Activated T-helper 17 cell treated with anti-CD3 and anti-CD28 coated beads, Interleukin-2, amount 50 U/mL, for 72 hours (primary cell): ENCODE results near the gene HECW1. TPM values are rescaled to one million over a fixed set of nuclear protein-coding genes. Genes with fewer than 3 reads are reported as not detected.

Experiments used
- ATAC-seq: fragments of 150-1000 bp; cut with Tn5 transposase; replicated peaks from 2 replicates; pipeline ENCODE4 v1.10.0; 2021; ENCODE audit warnings: mild to moderate bottlenecking, moderate library complexity
- H3K27ac Mint-ChIP-seq: one replicate; pipeline ENCODE4 v1.8.0; 2022; ENCODE audit warnings: mixed read lengths
- H3K27me3 Mint-ChIP-seq: one replicate; pipeline ENCODE4 v1.8.0; 2022; ENCODE audit warnings: mixed read lengths
- H3K36me3 Mint-ChIP-seq: one replicate; pipeline ENCODE4 v1.8.0; 2022; ENCODE audit warnings: low read depth, mild to moderate bottlenecking, mixed read lengths
- H3K4me1 Mint-ChIP-seq: one replicate; pipeline ENCODE4 v1.8.0; 2022; ENCODE audit warnings: mixed read lengths
- H3K4me3 Mint-ChIP-seq: one replicate; pipeline ENCODE4 v1.8.0; 2022; ENCODE audit warnings: mild to moderate bottlenecking, mixed read lengths
- H3K9me3 Mint-ChIP-seq: one replicate; pipeline ENCODE4 v1.8.0; 2022; ENCODE audit warnings: mixed read lengths
- total RNA-seq, 2 donors: library from RNA; stranded (reverse); gene quantifications; one replicate each; pipeline ENCODE4 v1.2.3, GENCODE V29; 2022

The HECW1 gene
- total RNA-seq, 2 donors from 2014 or later: not detected

DNA sequence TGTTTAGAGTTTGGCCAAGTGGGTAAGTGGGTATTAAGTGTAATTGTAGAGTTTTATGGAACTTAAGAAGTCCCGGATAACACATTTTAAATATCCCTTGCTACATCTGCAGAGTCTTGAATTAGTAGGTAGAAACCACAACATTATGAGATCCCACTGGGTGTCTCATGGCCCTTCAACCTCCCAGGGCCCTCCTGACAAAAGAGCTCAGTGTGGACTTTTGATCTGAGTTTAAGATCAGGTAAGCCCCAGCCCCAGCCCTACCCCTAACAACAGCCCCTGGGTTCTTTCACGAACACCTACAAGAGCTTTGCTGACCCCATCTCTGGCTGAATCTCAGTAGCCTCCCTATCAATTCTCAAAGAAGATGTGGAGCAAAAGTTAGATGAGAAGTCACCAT lies 405.0 kb downstream of the HECW1 start:
- H3K27ac Mint-ChIP-seq: no peak overlapping the region
- ATAC-seq: no peak
- no peaks in the 10 kb centered on the region for H3K9me3 Mint-ChIP-seq
- no peaks in the 10 kb centered on the region for H3K4me1 Mint-ChIP-seq
- peaks cover 22% of the 10 kb centered on the region for H3K27me3 Mint-ChIP-seq
- no peaks in the 10 kb centered on the region for H3K36me3 Mint-ChIP-seq
- peak overlapping the region; percentile 16 for H3K4me3 Mint-ChIP-seq

GRCh38 chr7:43520201-43520600 lies 407.8 kb downstream of the HECW1 start:
- Mint-ChIP-seq H3K27me3 (peaks cover 6% of the 10 kb centered on the region), H3K27ac (no peak overlapping the region), H3K4me3 (no peak overlapping the region), H3K9me3 (no peaks in the 10 kb centered on the region), H3K4me1 (no peaks in the 10 kb centered on the region), H3K36me3 (no peaks in the 10 kb centered on the region)
- ATAC-seq: no peak

DNA sequence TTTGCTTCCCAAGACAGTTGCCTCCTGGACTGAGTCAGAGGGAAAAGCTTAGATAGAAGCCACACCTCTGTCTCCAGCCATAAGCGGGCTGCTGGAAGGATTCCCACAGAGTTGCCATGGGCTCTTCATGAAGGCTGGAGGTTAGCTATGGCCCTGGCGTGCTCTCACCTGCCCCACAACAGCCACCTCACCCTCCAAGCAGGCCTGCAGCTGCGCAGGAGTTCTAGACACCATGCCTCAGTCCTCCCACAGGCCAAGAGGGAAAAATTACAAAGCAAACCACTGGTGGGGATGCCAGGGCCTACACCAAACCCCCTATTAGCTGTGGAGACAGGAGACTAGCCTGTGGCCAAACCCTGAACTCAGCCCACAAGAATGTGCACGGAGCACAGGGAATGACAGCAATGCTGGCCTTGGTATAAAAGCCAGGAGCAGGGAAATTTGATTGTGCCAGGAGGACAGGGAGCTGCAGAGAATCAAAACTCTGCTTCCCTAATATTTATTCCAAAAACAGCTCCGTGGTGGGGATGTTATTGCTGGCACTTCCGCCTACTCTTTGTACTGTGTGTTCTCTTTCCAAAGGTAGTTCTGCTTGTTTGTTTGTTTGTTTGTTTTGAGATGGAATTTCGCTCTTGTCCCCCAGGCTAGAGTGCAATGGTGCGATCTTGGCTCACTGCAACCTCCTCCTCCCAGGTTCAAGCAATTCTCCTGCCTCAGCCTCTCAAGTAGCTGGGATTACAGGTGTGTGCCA lies 410.1 kb downstream of the HECW1 start:
- H3K27me3 Mint-ChIP-seq: no peaks in the 10 kb centered on the region
- H3K4me3 Mint-ChIP-seq: no peak overlapping the region
- H3K9me3 Mint-ChIP-seq: no peaks in the 10 kb centered on the region
- no peaks in the 10 kb centered on the region for H3K4me1 Mint-ChIP-seq
- no peak overlapping the region for H3K27ac Mint-ChIP-seq
- H3K36me3 Mint-ChIP-seq: no peaks in the 10 kb centered on the region
- ATAC-seq: no peak

DNA sequence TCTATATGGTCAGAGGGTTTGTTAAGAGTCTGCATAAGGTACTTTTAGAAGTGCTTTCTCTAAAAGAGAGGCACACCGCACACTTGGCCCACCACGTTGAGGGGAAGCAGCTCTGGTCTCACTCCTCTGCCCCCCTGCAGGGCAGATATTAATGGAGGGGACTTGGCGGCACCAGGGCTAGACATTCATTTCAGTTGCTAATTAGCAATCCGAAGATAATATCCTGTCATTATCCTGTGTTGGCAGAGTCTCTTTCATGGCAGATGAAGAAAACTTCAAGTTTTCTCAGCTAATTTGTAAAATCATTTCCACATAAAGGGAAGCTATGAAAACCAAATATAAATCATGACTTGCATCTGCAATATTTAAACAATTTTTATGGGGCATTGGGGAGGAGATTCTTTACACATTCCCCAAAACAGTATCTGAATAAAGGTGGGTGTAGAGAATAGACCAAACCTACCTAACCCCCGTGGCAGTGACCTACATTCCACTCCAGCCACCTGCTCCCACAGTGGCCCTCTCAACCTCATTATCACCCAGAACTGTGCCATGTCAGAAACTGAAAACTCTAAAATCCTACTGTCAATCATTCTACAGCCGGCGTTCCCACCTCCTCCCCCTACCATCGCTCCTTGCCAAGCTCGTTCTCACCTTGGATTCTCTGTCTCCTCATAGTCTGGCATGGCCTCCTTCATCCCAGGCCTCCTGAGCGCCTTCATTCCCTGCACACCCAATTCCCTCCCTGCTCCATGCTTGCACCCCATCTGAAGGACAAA lies 416.3 kb downstream of the HECW1 start:
- no peak overlapping the region for H3K4me3 Mint-ChIP-seq
- H3K27me3 Mint-ChIP-seq: no peaks in the 10 kb centered on the region
- no peaks in the 10 kb centered on the region for H3K36me3 Mint-ChIP-seq
- no peak overlapping the region for H3K27ac Mint-ChIP-seq
- no peaks in the 10 kb centered on the region for H3K9me3 Mint-ChIP-seq
- no peak for ATAC-seq
- no peaks in the 10 kb centered on the region for H3K4me1 Mint-ChIP-seq

DNA sequence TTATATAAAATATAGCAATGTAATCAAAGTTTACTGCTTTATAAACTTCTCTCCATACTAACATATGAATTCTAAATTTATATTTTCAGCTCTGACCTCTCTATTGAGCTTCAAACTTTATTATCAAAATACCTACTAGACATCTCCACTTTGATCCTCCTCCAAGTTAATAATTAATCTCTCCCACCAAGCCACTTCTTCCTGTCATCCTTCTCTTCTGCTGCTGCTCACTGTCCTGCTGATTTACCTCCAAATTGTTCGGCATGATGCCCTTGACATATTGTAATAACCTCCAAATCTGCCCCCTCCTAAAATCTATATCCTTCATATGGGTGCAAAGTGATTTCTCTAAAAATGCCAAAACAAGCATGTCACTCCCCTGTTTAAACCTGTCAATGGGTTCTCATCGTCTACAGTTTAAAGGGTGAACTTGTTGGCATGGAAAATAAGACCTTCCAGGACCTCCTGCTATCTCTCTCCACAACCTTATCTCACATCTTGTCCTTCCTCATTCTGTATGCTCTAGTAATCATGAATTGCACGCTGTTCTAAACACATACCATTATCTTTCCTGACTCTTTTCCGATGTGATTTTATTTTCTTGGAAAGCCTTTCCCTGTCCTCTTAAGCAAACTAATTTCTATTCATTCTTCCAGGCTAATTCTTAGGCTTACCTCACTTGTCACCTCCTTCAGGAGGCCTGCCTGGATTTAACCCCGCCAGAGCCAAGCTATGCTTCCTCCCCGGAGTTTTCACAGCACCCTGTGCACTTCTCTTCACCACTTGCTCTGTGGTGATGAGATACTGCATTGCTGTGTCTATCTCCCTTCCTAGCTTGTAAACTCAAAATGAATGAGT lies 418.3 kb downstream of the HECW1 start:
- no peaks in the 10 kb centered on the region for H3K9me3 Mint-ChIP-seq
- H3K4me1 Mint-ChIP-seq: no peaks in the 10 kb centered on the region
- no peaks in the 10 kb centered on the region for H3K36me3 Mint-ChIP-seq
- no peak for ATAC-seq
- H3K27me3 Mint-ChIP-seq: no peaks in the 10 kb centered on the region
- H3K27ac Mint-ChIP-seq: no peak overlapping the region
- H3K4me3 Mint-ChIP-seq: no peak overlapping the region

DNA sequence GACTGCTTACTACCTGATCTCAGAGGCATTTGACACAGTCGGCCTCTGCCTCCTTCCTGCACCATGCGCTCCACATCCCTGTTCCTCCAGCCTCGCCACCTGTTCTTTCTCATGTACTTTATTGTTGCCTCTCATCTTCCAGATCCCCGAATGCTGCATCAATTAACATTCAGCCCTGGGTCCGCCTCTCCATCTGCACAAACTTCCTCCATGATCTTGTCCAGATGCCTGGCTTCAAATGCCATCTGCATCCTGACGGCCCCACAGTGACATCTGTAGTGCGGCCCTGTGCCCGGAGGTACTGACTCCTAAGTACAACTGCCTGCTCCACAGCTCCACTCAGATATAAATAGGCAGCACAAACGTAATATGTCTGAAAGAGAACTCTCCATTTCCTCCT lies 419.3 kb downstream of the HECW1 start:
- ATAC-seq: no peak
- H3K9me3 Mint-ChIP-seq: no peaks in the 10 kb centered on the region
- H3K27ac Mint-ChIP-seq: no peak overlapping the region
- no peaks in the 10 kb centered on the region for H3K27me3 Mint-ChIP-seq
- no peaks in the 10 kb centered on the region for H3K4me1 Mint-ChIP-seq
- H3K36me3 Mint-ChIP-seq: no peaks in the 10 kb centered on the region
- H3K4me3 Mint-ChIP-seq: no peak overlapping the region

- no peaks in the 10 kb centered on the region for H3K36me3 Mint-ChIP-seq
- no peaks in the 10 kb centered on the region for H3K27me3 Mint-ChIP-seq
- H3K27ac Mint-ChIP-seq: no peak overlapping the region
- H3K4me3 Mint-ChIP-seq: no peak overlapping the region
- no peaks in the 10 kb centered on the region for H3K9me3 Mint-ChIP-seq
- no peak for ATAC-seq
- no peaks in the 10 kb centered on the region for H3K4me1 Mint-ChIP-seq
Observed at GRCh38 chr7:43533801-43534479, 421.5 kb downstream of the HECW1 start.

DNA sequence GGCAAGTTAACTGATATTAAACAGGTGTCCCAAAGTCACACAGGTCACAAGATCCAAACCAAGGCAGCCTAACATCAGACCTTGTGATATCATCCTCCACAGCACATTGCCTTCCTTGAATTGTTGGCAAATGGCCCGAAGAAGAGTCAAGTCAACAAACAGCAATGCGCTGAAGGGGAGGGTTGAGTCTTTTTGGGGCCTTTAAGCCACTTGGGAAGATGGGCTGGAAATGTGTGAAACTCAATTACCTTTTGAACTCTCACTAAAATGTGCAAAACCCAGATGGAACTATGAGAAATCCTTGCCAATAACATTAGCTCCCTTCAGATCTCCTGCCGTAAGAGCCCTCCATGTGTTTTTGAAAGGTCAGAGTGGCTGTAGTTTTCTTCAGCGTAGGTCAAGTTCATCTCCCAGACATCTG lies 422.6 kb downstream of the HECW1 start:
- H3K27me3 Mint-ChIP-seq: no peaks in the 10 kb centered on the region
- H3K27ac Mint-ChIP-seq: no peak overlapping the region
- ATAC-seq: no peak

DNA sequence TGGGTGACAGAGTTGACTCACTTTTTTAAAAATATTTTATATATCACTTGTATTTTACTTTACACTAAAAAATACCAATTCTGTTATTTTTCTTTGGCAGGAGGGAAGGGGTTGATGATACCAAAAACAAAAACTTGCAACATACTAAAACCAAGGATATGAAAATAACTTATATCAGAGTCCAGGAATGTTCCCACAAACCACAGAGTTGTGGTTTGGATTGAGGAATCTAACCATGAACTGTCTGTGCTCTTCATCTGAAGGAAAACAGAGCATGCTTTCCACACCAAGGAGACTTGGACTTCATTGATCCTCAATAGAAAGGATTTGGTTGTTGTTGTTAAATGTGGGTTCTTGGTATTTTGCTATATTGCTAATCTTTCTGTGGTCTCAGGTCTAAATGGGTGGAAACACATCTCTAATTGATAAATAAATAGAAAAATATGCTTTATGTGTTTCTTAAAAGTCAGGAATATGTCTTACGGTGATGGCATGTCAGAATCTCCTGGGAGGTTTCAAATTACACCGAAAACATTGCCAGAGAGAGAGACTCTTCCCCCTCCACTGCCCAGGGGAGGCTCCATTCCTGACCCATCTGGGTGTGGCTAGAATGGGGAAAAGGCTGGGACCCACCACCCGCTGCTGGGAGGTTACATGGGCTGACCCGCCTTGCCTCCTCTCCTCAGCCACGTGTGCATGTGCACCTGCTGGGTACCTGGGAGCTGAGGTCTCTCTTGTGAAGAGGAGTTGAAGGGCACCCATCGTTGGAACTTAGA lies 423.6 kb downstream of the HECW1 start:
- Mint-ChIP-seq H3K9me3 (no peaks in the 10 kb centered on the region), H3K4me1 (no peaks in the 10 kb centered on the region), H3K4me3 (no peak overlapping the region), H3K27me3 (no peaks in the 10 kb centered on the region), H3K27ac (no peak overlapping the region), H3K36me3 (no peaks in the 10 kb centered on the region)
- ATAC-seq: no peak

More for the DNA sequence above, 422.6 kb downstream of the HECW1 start:
- H3K36me3 Mint-ChIP-seq: no peaks in the 10 kb centered on the region
- no peaks in the 10 kb centered on the region for H3K4me1 Mint-ChIP-seq
- no peak overlapping the region for H3K4me3 Mint-ChIP-seq
- H3K9me3 Mint-ChIP-seq: no peaks in the 10 kb centered on the region

DNA sequence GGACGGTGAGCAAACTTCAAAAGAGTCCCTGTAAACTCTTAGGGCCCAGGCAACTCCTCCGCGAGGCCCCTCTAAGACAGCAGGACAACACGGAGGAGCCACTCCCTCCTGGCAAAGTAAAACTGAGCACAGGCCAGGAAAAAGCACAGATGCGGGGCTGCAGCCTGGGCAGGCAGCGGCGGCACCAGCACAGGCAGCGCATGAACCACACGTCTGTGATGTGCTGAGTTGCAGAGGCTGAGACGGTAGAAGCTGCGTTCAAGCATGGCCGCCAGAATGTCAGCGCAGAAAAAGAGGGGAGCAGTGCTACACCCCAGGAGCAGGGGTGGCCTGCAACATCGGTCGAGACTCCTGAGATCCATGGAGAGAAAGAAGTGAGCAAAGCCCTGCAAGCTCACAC lies 424.3 kb downstream of the HECW1 start:
- Mint-ChIP-seq H3K27ac (no peak overlapping the region), H3K4me1 (no peaks in the 10 kb centered on the region), H3K27me3 (peaks cover 3% of the 10 kb centered on the region), H3K36me3 (no peaks in the 10 kb centered on the region), H3K4me3 (no peak overlapping the region), H3K9me3 (no peaks in the 10 kb centered on the region)
- no peak for ATAC-seq

DNA sequence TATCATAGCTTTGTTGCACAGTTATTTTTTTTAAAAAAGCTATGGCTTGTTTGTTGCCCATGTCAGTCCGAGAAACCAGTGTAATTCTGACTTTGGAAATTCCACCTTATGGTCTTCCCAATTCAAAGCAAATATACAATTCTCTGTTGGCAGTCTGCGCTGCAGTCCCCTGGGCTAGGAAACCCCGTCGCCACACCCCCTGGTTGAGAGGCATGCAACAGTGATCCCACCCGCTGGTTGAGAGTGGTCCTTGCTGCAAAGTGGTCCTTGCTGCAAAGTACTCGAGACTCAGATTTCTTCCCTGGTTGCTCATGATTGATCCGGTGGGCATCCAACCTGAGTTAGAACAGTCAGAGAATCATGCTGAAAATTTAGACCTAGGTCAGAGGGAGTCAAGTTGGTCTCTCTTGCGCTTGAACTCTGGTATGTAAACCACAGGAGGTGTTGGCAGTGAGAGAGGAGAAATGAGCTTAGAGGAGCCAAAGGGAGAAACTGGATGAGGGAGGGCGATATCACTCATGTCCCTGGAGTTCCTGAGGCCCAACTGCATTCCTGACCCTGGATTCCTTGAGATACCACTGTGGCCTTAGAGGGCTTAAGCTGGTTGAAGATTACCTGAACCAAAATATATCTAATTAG lies 425.4 kb downstream of the HECW1 start:
- peaks cover 6% of the 10 kb centered on the region for H3K27me3 Mint-ChIP-seq
- H3K4me3 Mint-ChIP-seq: no peak overlapping the region
- no peaks in the 10 kb centered on the region for H3K9me3 Mint-ChIP-seq
- H3K27ac Mint-ChIP-seq: no peak overlapping the region
- no peaks in the 10 kb centered on the region for H3K36me3 Mint-ChIP-seq
- ATAC-seq: no peak
- no peaks in the 10 kb centered on the region for H3K4me1 Mint-ChIP-seq

- Mint-ChIP-seq H3K36me3 (no peaks in the 10 kb centered on the region), H3K4me1 (no peaks in the 10 kb centered on the region), H3K27ac (no peak overlapping the region), H3K9me3 (no peaks in the 10 kb centered on the region), H3K27me3 (peaks cover 6% of the 10 kb centered on the region), H3K4me3 (no peak overlapping the region)
- ATAC-seq: no peak
Observed at GRCh38 chr7:43538404-43538771, 425.9 kb downstream of the HECW1 start.

GRCh38 chr7:43540471-43540870 lies 428.0 kb downstream of the HECW1 start:
- H3K4me1 Mint-ChIP-seq: no peaks in the 10 kb centered on the region
- no peak overlapping the region for H3K27ac Mint-ChIP-seq
- peaks cover 6% of the 10 kb centered on the region for H3K27me3 Mint-ChIP-seq
- no peak overlapping the region for H3K4me3 Mint-ChIP-seq
- no peaks in the 10 kb centered on the region for H3K36me3 Mint-ChIP-seq
- no peak for ATAC-seq
- H3K9me3 Mint-ChIP-seq: no peaks in the 10 kb centered on the region
